ENCODE data around the gene CCDC171.

CCDC171 gene

DNA sequence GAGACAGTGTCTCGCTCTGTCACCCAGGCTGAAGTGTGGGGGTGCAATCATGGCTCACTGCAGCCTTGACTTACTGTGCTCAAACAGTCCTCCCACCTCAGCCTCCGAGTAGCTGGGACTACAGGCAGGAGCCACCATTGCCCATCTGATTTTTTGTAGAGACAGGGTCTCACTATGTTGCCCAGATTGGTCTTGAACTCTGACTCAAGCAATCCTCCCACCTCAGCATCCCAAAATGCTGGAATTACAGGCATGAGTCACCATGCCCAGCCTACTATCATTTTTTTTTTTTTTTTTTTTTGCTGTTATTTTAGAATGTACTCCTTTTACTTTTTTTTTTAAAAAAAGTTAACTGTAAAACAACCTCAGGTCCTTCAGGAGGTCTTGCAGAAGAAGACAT lies 449.0 kb downstream of the CCDC171 start:
- DNase-seq (ENCODE audit: low read depth) = no peak

DNA sequence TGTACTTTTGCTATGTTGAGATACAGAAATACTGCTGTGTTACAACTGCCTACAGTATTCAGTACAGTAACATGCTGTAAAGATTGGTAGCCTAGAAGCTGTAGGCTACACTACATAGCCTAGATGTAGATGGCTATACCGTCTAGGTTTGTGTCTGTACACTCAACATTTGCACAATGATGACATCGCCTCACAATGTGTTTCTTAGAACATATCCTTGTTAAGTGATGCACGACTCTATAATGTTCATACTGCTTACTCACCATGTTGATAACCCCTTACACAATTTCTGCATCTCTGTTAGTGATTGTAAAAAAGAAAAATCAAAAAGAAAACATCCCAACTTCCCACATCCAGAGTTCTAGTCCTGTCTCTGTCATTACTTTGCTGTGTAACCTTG lies 450.0 kb downstream of the CCDC171 start:
- no peak for DNase-seq (ENCODE audit: low read depth)

DNA sequence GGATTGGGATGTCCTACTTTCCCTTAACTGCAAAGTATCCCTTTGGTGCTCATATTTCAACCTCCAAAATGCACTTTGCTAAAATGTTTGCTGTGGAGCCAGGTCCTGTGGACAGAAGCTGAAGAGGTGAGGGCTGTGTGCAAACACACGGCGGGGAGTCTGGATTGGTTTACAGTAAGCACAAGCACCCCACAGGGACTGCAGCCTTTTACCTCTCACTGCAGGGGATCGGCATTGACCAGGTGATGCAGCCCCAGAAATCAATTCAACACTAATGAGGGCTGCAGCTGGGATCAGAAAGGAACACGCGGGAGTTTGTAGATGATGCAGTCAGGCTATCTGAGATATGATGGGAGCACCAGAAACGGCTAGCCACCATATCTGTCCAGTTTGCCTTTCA lies 450.9 kb downstream of the CCDC171 start:
- no peak for DNase-seq (ENCODE audit: low read depth)

DNA sequence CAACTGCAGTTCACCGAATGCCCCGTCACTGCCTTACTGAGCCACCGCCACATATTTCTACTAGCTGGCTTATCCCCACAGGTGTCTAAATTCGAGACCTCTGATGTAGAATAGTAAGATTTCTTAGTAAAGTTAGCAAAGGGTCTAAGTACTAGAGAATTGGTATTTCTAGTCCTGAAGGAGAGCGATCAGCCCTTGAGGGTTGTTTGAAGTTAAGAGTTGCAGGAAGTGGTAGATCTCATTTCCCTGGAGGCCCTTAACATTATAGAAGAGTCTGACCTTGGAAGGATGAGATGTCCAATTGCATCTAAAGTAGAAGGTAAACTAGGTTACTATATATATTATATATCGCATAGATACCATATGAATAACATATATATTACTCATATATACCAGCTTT lies 451.8 kb downstream of the CCDC171 start:
- no peak for DNase-seq (ENCODE audit: low read depth)

DNA sequence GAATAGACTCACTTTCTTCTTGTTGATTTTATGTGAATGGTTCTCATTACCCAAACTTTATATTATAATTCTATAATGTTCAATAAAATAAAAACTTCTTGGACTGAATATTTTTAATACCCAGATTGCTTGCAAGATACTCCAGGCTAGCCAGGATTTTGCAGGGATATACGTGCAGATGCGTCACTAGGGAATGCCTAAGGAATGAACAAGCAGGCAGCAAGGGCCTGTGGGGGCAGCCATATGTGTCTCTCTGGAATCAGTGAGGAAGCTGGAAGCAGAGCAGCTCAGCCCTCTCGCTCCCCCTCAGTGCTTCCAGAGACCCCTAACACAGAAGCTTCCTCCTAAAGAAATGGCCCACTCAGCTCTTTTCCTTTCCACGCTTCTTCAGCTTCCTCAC lies 457.4 kb downstream of the CCDC171 start:
- DNase-seq (ENCODE audit: low read depth) = no peak

DNA sequence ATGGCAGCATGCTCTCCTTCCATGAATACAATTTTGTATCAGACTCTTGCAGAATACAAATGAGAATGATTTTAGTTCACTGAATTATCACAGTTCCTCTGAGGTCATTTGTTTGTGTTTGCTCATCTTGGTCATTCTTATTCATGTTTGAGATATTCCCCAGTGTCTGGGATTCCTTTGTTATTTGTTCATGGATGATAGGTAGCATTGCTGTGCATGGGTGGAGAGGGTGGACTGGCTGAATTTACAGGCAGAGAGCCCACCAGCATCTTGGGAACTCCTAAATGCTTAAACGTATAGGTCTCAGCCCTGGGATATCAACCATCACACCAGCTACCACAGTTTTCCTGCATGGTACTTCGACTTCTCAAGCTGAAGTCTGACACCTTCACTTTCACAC lies 459.8 kb downstream of the CCDC171 start:
- no peak for DNase-seq (ENCODE audit: low read depth)

DNA sequence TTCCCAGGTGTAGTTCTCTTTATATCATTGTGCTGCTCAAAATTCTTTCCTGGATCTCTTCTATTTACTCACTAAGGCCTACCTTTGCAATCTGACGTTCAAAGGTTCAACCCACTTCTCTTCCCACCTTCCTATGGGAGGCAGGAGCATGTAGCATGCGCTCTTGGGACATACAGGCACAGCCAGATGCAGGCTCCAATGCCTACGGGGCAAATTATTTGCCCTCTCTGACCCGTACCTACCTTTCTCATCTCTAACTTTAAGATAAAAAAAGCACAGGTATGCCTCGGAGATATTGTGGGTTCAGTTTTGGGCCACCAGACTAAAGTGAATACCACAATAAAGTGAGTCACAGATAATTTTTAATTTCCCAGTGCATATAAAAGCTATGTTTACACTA lies 460.5 kb downstream of the CCDC171 start:
- no peak for DNase-seq (ENCODE audit: low read depth)

DNA sequence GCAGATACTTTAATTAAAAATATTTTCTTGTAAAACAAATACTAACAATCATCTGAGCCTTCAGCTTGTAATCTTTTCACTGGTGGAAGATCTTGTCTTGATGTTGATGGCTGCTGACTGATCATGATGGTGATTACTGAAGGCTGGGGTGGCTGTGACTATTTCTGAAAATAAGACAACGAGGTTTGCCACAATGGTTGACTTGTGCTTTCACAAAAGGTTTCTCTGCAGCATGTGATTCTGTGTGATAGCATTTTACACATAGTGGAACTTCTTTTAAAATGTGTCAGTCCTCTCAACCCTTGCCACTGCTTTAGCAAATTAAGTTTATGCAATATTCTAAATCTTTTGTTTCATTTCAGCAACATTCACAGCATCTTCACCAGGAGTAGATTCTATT lies 461.0 kb downstream of the CCDC171 start:
- DNase-seq (ENCODE audit: low read depth) = no peak

DNA sequence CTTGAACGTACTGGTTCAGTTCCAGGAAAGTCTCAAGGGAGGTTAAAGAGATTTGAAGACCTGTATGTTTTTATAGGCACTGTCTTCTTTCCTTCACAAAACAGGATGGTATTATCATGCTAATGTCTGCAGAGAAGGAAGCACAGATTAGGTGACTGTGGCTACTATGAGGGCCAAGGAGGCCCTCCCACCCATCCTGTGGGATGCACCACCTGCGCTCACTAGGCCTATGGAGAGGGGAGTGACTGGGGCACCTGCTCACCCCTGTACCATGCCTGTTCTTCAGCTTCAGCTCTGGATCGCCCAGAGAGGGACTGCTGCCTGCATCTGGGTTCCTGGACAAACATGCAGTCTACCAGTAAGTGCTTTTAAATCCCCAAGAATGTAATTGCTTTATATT lies 469.4 kb downstream of the CCDC171 start:
- no peak for DNase-seq (ENCODE audit: low read depth)

DNA sequence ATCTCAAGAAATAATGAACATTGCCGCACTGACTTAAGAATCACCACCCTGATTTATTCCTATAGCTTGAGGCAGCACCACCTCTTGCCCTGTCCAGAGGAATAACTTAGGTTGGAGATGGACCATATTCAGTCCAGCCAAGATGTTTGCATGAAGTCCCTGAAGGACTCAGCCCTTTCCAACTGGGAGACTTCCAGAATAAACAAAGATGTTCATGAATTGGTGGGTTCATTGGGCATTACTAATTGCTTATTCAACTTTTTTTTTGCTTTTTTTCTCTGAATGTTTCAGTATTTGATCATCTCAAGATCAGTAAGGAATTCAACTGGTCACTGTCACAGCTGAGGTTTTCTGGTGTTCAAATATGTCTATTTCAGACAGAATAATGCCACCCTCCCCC lies 470.6 kb downstream of the CCDC171 start:
- DNase-seq (ENCODE audit: low read depth) = no peak
